Activated T-cell treated with anti-CD3 and anti-CD28 coated beads, Interleukin-2, amount 50 U/mL, for 48 hours (primary cell): ENCODE data around the gene MLLT10.
"Not testable (repeated sequence)": the region's sequence is repeated elsewhere in the genome, so short reads cannot be mapped to it uniquely, and the experiment has no call there.

Experiments used
- DNase-seq, 2 experiments: peaks; one replicate each; pipeline ENCODE4 v3.0.0-alpha.2; 2020

MLLT10 gene

GRCh38 chr10:21588159-21588558 is 54.1 kb downstream of the MLLT10 start:
- not testable (repeated sequence) for DNase-seq

- no peak for DNase-seq
These were observed 60.0 kb downstream of the MLLT10 start for GRCh38 chr10:21593986-21594385.

GRCh38 chr10:21599582-21599981 is 65.5 kb downstream of the MLLT10 start:
- DNase-seq: no peak

GRCh38 chr10:21600804-21601433 is 66.9 kb downstream of the MLLT10 start:
- no peak for DNase-seq

GRCh38 chr10:21602313-21602712 is 68.3 kb downstream of the MLLT10 start:
- no peak for DNase-seq

- DNase-seq: no peak
These were observed 69.7 kb downstream of the MLLT10 start for GRCh38 chr10:21603721-21604120.

- no peak for DNase-seq
These were observed 70.6 kb downstream of the MLLT10 start for GRCh38 chr10:21604651-21605050.

GRCh38 chr10:21607907-21608306 is 73.9 kb downstream of the MLLT10 start:
- DNase-seq: no peak

- DNase-seq: no peak
These were observed 80.0 kb downstream of the MLLT10 start for GRCh38 chr10:21614000-21614399.

- no peak for DNase-seq
These were observed 83.2 kb downstream of the MLLT10 start for GRCh38 chr10:21617267-21617666.

GRCh38 chr10:21623291-21623690 is 89.3 kb downstream of the MLLT10 start:
- no peak for DNase-seq

- not testable (repeated sequence) for DNase-seq
These were observed 90.4 kb downstream of the MLLT10 start for GRCh38 chr10:21624421-21624820.

GRCh38 chr10:21624951-21625350 is 90.9 kb downstream of the MLLT10 start:
- no peak for DNase-seq

- no peak for DNase-seq
These were observed 91.7 kb downstream of the MLLT10 start for GRCh38 chr10:21625623-21626229.

- no peak for DNase-seq
These were observed 92.6 kb downstream of the MLLT10 start for GRCh38 chr10:21626457-21627161.

- no peak for DNase-seq
These were observed 93.3 kb downstream of the MLLT10 start for GRCh38 chr10:21627331-21627730.

- no peak for DNase-seq
These were observed 94.0 kb downstream of the MLLT10 start for GRCh38 chr10:21628023-21628422.

GRCh38 chr10:21628645-21629044 is 94.6 kb downstream of the MLLT10 start:
- not testable (repeated sequence) for DNase-seq

GRCh38 chr10:21634599-21635365 is 100.8 kb downstream of the MLLT10 start:
- DNase-seq: no peak

GRCh38 chr10:21637795-21638194 is 103.8 kb downstream of the MLLT10 start:
- no peak for DNase-seq

GRCh38 chr10:21638681-21639080 is 104.6 kb downstream of the MLLT10 start:
- no peak for DNase-seq

- DNase-seq: no peak
These were observed 114.0 kb downstream of the MLLT10 start for GRCh38 chr10:21648040-21648439.

GRCh38 chr10:21649454-21649872 is 115.4 kb downstream of the MLLT10 start:
- peak in 1 of 2 experiments; percentile 30 for DNase-seq
